GM12865 (cell line): ENCODE data around the gene GALNT10.

ENCODE experiments used
- DNase-seq: peaks from one replicate; pipeline ENCODE4 v3.0.0; 2010; ENCODE audit warnings: low read depth
- H3K4me3 ChIP-seq: 2 replicates; pipeline ENCODE4 v1.5.1; 2011; ENCODE audit warnings: mild to moderate bottlenecking, low read depth, low read length, control low read depth
- TF ChIP-seq, protein P1 (sequence below): IDR thresholded peaks from 2 replicates; pipeline ENCODE4 v1.5.1; 2011; ENCODE audit warnings: low read length, control low read depth, low read depth, inconsistent platforms; ENCODE audit not compliant: insufficient read depth; ENCODE audit errors: missing control alignments

GALNT10 gene

DNA sequence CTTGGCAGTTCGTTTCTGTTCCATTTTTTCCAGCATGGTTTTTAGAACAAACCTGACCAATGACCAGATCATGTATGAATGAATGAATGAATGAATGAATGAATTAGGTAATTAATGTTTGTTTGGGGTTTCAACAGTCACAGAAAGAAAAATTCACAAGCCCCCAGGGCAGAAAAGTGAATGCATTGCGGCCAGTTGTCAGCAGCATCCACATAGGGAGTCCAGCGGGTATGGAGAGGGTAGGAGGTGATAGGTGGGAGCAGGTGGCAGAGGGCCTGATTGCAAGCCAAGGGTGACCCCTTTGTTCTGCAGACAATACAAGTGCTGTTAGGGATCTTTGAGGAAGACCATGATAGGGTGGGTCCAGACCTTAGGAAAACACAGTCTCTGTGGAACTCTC lies 205.6 kb downstream of the GALNT10 start:
- no peak for DNase-seq
- TF ChIP-seq, protein P1, sequence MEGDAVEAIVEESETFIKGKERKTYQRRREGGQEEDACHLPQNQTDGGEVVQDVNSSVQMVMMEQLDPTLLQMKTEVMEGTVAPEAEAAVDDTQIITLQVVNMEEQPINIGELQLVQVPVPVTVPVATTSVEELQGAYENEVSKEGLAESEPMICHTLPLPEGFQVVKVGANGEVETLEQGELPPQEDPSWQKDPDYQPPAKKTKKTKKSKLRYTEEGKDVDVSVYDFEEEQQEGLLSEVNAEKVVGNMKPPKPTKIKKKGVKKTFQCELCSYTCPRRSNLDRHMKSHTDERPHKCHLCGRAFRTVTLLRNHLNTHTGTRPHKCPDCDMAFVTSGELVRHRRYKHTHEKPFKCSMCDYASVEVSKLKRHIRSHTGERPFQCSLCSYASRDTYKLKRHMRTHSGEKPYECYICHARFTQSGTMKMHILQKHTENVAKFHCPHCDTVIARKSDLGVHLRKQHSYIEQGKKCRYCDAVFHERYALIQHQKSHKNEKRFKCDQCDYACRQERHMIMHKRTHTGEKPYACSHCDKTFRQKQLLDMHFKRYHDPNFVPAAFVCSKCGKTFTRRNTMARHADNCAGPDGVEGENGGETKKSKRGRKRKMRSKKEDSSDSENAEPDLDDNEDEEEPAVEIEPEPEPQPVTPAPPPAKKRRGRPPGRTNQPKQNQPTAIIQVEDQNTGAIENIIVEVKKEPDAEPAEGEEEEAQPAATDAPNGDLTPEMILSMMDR = no peak
- no peak overlapping the region for H3K4me3 ChIP-seq

DNA sequence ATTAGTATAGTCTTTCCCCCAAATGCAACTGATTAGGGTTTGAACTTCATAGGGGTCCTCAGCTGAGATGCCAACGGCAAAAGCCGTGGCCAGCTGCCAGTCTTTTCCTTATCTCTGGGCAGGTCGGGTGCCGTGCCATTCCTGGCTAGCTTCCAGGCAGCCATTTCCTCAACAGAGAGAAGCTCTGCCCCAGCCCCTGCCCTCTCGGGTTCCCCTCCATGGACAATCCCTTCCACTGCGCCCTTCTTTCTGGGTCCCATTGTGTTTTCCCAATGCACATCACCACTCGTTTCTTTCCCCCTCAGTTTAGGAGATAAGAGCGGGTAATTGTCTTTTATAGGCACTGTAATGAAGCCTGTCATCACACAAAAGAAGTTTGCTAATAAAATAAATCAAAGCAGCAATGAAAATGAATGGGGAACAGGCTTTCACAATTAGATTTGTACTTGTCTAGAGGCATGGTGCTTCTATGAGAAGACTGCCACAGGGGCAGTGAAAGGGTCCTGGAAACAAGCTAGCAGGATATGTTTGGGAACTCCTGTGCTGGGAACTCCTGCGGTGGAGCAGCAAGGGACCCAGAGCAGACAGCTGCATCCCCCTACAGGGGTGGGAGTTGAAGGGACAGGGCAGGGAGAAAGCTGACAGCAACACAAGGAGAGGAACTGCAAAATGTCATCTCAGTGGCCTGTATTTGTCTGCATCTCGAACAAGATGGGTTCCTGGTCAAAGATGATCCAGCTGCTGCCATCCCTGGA lies 207.3 kb downstream of the GALNT10 start:
- TF ChIP-seq, protein P1 = no peak
- no peak for DNase-seq
- H3K4me3 ChIP-seq = no peak overlapping the region

DNA sequence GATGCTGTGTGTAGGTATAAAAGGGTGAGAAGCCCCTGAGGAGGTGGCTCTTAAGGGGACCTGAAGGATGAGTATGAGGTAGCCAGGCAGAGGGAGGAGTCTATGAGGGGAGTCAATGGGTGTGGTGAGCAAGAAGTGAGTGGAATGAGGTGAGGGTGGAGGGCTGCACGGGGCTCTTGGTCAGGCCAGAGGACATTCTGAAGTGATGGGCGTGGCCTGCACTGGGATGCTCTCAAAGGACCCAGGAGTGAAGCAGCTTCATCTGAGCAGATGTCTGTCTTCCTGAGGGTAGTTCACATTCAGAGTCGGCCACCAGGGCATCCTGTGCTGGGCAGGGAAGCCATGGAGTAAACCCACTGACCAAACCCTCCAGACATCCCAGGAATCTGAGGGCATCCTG lies 210.1 kb downstream of the GALNT10 start:
- no peak overlapping the region for H3K4me3 ChIP-seq
- no peak for DNase-seq
- TF ChIP-seq, protein P1 = no peak

DNA sequence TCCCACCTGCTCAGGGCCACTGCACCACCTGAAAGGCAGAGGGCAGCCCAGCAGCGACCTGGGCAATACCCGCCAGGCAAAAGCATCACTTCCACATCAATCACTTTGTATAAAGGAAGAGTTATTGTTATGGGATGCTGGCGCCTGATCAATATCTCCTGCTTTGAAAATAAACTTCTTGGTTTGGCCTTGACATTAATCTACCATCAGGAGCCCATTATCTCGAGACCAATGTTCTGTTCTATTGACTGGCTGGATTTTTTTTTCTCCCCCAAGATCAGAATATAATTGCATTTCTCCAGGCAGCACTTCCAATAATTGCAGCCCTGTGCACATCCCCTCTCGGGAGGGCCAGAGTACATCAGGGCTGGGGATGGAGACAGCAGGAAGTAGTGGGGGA lies 210.8 kb downstream of the GALNT10 start:
- TF ChIP-seq, protein P1 = no peak
- no peak for DNase-seq
- no peak overlapping the region for H3K4me3 ChIP-seq

DNA sequence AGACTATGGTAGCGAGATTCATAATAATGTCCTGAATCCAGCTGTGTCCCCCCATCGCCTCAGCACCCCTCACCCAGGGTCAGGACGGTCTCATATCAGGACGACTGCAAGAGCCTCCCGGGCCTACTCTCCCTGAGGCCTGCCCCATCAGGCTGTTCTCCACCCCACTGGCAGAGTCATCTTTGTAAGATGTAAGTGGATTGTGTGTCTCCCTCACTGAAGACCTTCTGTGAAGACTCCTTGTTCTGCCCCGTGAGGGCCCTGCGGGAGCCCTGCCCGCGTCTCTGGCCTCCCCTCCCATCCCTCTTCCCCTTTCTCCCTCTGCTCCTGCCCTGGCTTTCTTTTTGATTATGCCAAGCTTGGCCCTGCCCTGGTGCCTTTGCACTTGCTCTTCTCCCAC lies 211.4 kb downstream of the GALNT10 start:
- no peak for DNase-seq
- TF ChIP-seq, protein P1 = no peak

DNA sequence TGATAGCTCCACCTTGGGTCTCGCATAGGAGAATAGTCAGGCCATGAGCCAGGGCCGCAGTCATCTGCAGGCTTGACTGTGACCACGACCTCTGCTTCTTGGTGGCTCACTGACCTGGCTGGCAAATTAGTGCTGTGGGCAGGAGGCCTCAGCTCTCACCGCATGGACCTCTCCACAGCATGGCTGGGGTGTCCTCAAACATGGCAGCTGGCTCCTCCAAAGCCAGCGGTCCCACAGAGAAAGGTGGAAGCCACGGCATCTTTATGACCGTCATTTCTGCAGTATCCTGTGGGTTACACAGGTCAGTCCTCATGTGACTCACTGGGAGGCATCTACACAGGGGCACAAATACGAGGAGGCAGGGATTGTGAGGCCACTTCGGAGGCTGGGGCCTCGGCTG lies 212.1 kb downstream of the GALNT10 start:
- DNase-seq = no peak
- TF ChIP-seq, protein P1 = no peak
- no peak overlapping the region for H3K4me3 ChIP-seq

More for the DNA sequence above, 211.4 kb downstream of the GALNT10 start:
- no peak overlapping the region for H3K4me3 ChIP-seq

DNA sequence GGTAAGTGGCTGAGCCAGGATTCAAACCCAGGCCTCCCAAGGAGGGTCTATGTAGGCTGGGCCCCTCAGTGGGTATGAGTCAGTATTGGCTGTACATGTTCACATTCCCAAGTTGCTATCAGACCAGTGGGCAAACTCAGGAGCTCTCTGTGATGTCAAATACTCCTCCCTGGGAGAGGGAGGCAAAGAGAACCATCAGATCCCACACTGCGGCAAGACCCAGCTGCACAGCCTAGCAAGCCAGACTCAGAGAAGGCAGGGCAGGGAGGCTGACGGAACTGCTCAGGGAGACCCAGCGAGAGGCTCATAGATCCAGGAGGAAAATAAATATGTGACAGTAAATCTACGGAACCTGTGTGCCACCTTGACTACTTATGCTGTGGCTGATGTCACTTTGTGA lies 212.7 kb downstream of the GALNT10 start:
- no peak for DNase-seq
- TF ChIP-seq, protein P1 = no peak
- H3K4me3 ChIP-seq = no peak overlapping the region
